GM19043 (cell line): ENCODE measurements around the gene TEPSIN.
"Not testable (repeated sequence)": the region's sequence is repeated elsewhere in the genome, so short reads cannot be mapped to it uniquely, and the experiment has no call there.

Experiments used
- ATAC-seq: cut with Tn5 transposase; IDR thresholded peaks from one replicate; pipeline ENCODE4 v1.9.1; 2021; ENCODE audit warnings: low read depth; ENCODE audit not compliant: unreplicated experiment

The TEPSIN gene

DNA sequence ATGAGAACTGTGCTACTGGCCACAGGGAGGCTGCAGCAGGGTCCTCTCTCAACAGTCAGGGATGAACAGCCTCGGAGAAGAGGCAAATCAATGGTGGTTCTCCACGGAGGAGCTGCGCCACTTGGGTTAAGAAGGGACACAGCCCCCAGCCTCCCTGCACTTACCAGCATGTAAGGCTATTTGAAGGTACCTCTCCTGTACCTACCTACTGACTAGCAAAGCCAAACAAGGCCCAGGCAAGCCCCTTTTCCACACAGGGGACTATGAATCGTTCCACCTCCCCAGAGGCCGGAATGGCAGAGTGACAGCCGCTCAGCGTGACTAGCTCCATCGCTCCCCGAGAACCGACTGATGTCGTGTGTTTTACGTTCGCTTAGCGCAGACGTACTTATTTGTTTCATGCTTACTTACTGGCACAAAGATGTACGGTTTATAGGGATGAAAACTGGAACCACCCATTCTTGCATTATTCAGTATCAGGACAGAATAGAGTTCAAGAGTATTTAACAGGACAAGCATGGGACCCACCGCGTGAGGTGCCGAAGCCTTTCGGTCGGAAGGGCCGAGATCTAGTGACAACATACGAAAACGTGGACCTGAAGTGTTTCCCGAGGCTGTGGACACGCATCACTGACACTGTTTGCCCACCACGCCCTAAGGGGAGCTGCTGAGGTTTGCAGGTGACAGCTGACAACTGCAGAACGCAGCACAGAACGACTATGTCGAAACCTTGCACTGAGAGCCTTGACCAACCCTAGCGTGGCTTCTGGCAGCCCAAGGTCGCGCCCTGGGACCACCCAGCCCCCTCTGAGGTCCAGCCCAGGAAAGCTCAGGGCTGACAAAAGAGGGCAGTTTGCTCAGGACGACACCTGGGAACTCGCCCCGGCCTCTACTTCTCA, 1.0 kb downstream of the TEPSIN start:
- ATAC-seq = no peak

DNA sequence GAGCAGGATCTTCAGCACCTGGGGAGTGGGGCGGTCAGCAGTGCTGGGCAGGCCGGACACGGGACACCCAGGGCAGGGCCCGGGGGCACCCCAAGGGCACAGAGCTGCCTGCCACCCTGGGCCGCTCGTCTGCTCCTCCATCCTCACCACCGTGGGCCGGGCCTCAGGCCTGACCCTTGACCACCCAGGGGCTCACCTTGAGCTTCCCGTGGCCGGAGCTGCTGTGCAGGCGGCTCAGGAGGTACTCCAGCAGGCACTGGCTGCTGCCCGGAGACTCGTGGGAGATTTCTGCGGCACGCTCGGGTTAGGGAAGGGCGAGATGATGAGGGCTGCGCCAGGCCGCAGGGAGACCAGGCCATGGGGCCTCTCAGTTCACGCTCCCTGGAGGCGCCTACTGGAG, 2.1 kb downstream of the TEPSIN start:
- no peak for ATAC-seq

DNA sequence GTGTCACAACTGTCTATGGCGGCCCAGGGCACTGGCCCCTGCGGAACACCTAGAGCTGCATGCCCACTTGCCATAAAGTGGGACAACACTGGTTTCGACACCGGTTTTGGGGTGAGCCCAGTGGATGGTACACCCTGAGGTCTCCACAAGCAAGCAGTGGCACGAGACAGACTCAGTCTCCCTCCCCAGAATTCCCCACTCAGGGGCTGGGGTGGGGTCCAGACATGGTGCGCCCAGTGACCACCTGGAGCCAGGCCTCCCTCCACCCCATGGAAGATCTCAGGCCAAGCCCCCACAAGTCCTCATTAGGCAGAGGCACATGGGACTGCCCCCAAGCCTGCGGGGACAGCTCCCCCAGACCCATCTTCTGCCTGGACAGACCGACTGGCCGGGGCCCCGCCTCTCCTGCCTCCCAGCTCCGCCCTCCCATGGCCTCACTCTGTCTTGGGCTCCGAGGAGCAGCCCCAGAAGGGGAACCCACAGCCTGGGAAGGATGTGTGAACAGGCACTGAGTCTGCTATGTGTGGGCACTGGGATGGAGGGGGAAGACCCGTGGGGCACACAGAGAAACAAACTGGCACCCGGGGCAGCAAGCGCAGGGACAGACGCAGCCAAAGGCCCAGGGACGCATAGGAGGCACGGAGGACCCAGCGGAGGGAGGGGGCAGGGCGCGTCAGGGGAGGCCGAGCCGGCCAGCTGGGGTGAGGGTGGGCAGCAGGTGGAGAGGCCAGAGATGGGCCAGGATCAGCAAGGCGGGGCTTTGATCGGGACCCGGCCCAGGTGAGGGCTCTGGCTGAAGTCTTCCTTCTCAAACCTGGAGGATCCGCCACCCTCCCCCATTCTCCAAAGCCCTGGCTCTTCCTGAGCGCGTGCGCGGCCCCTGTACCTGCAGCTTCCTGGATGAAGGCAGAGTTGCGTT, 2.8 kb downstream of the TEPSIN start:
- ATAC-seq = no peak

DNA sequence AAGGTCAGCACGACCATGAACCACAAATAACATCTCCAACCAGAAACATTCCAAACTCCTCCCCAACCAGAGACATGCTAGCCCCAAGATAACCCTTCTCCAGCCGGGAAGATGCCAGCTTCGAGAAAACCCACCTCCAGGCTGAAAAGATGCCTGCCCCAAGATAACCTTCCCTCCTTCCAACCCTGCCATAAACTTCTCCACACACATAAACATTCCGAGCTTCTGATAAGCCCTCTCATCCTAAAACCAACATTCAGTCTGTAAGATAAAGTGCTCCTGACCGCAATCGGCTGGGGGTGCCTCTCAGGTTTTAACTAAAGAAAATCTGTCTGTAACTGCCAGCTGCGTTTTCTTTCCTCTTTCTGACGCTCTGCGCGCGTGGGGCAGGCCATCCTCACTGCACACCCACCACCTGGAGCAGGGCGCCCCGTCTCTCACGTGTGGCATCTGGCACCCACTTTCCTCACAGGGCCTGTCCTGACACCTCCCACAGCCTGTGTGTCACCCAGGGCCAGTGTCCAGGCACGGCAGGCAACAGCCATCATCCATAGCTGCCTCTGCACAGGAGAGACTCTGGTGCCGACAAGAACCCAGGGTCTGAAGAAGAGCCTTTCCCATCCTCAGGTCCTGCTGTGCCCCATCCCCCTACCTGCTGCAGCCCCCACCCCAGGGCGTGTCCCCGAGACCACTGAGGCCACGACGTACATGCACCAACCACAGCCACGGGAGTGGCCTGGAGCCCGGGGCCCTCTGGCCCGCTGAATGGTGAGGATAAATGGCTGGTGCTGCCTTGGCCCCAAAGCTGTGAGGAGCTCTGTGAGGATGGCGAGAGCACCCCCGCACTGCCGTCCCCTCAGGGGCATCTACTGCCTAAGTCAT, 3.7 kb downstream of the TEPSIN start:
- ATAC-seq = no peak

DNA sequence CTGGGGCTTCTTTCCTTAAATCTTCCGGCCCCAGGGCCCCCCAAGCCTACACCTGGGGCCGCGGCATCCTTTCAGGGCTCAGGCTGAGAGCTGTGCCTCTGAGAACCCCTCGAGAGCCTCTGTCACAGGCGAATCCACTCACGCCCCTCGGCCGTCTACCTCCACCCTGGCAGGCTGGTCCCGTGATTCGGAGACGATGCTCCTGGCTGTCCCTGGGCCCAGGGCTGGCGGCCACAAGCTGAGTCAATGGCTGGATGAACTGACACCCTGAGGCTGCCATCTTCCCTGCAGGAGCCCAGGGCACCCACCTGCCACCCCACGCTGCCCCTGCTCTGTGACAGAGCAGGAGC, 4.4 kb downstream of the TEPSIN start:
- no peak for ATAC-seq

DNA sequence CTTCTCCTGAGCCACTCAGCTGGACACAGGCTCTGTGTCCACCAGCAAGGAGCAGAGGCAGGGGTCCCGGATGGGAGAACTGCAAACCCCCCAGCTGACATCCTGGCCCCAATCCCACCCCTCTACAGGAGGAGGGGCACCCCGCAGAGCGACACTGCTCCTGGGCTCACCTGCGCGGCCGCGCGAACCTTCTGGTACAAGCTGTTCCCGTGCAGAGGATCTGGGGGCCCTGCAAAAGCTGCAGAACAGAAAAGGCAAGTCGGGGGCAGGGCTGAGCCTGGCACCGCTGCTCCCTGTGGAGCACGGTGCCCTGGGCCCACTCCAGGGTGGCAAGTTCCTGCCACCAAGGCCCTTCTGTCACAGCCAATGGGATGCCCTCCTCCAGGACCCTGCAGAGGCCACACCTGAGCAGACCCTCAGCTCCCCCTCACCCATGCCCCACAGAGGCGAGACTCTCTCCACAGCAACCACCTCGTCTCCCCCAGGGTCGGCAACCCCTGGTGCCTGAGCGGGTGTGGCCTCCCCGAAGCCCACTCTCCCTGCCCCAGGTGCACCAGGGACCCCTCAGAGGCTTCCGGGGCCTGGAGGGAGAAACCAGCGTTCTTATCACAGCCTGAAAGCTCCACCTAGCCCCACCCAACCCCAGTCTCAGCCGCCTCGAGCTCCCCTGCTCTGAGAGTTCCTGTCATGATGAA, 4.9 kb downstream of the TEPSIN start:
- no peak for ATAC-seq

DNA sequence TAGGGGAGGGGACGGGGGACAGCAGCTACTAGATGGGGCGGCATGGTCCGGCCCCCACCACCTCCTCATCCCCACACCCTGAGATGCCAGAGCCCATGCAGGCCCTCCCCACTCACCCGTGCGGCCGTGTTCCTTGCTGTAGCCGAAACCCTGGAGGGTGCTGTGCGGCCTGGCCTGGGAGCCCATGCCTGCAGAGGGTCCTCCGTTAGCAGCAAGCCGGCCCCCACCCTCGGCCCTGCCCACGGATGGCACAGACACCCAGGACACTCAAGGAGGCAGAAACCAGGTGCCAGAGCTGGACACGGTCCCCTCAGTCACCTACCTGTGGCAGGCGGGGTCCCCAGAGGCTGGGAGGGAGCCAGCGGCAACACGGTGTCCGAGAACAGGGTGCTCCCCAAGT, 5.5 kb downstream of the TEPSIN start:
- no peak for ATAC-seq

DNA sequence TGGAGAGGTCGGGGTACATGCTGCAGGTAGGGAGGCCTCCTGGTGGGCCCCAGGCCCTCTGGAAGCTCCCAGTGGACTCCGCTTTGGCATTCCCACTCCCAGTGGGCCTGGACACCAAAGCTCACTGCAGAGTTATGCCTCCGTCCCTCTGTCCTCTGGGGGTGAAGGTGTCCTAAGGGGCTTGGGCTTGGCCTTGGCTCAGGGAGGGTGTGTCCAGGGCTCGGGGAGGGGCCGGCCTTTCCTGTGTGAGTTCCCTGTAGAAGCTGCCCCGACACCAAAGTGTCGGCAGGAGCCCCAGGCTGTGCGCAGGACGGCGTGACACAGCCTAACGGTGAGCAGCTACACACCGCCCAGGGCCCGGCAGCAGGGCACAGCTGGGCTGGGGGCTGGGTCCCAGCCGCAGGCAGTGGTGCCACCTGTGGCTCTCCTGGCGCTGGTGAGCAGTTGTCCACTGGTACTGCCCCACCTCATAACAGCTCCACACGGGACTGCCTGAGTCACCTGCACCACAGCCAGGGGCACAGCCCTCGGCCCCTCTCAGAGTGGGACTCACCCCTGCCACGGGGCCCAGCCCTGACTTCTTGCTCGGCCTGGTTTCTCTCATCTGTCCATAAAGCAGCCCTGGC, 6.1 kb downstream of the TEPSIN start:
- no peak for ATAC-seq

DNA sequence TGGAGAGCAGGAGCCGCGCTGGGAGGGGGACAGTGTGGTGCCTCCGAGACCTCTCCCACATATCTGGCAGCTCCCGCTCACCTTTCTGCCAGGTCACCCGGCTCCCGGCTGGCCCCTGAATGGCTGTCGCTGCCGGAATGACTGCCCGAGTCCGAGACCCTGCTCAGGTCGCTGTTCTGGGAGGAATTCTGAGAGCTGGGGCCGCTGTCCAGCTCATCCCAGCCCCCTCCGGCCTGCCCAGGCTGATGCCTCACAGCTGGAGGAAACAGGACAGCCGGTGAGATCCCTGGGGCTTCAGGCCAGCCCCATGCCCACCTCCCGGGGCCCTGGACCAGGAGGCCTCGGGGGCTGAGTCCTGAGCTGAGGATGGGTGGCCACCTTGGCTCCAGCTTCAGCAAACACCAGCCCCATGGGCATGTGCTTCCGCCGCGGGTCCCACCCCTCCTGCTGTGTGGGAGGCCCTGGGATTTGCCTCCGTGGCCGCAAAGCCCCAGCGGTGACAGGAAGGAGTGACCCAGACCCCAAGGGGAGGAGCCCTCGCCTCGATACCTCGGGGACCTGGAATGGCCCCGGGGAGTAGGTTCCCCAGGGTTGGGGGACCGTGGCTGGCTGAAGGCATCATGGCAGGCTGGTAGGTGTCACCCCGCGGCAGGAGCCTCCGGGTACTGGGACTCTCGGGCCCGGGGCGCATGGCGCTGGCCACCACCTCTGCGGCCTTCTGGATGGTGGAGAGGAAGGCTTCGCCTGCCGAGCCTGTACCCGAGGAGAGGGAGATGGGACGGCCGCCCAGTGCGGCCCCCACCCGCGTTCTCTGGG, 6.9 kb downstream of the TEPSIN start:
- ATAC-seq = no peak

DNA sequence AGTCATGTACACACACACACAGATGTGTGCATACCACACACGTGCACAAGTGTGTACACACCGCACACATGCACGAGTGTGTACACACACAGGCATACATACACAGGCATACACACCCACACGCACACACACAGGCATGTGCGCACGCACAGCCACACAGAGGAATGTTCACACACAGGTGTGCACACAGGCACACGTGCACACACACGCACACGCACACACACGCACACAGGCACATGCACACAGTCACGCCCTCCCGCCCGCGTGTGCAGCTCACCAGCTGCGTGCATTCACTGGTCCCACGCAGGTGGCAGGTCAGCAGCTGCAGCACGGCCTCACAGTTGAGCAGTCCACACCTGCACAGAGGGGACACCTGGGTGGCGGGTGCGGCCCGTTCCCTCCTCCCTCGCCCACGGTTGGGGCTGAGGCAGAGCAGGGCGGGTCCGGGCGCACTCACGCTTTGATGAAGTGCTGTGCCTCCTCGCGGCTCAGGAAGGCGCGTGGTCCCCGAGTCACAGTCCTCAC, 7.7 kb downstream of the TEPSIN start:
- no peak for ATAC-seq

DNA sequence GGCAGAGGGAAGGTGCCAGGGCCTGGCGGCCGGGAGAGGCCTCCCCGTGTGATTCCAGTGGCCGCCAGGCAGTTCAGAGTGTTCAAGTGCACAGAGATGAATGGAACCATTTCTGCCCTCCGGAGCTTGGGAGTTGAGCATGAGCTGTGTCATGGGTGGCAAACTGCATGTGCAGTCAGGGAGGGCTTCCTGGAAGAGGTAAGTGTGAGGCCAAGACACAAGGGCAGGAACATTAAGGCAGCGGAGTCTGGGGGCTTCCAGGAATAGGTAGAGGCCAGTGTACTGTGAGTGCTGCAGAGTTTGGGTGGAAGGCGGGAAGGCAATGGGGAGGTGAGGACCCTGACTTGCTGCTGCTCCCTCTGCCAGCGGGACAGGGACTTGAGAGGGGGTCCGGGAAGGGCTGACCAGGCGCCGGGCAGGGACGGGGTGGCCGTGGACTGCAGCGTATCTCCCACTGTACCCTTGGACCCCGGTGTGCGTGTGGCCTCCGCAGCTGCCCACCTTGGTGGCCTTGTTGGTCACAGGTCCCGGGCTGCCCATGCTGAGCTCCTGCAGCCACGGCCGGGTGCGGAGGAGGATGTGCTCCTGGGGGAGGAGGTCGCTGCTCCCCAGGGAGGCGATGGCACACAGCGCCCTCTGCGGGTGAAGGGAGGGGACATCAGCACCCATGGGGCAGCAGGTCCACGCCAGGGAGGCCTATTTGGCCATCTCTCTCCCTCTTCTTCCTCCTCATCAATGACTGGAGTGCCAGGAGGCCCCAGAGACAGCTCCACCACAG, 8.6 kb downstream of the TEPSIN start:
- ATAC-seq = no peak

DNA sequence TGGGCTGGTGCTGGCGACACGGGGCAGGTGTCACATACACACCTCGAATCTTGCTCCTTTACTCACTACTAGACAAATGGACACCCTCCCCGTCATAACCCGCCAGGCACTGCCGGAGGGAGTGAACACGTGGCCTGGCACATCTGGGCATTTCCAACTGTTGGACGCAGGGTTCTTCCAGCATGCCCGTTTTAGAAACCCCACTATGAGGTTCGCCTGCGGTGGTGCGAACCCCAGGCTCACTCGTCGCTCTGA, 9.3 kb downstream of the TEPSIN start:
- ATAC-seq = no peak

DNA sequence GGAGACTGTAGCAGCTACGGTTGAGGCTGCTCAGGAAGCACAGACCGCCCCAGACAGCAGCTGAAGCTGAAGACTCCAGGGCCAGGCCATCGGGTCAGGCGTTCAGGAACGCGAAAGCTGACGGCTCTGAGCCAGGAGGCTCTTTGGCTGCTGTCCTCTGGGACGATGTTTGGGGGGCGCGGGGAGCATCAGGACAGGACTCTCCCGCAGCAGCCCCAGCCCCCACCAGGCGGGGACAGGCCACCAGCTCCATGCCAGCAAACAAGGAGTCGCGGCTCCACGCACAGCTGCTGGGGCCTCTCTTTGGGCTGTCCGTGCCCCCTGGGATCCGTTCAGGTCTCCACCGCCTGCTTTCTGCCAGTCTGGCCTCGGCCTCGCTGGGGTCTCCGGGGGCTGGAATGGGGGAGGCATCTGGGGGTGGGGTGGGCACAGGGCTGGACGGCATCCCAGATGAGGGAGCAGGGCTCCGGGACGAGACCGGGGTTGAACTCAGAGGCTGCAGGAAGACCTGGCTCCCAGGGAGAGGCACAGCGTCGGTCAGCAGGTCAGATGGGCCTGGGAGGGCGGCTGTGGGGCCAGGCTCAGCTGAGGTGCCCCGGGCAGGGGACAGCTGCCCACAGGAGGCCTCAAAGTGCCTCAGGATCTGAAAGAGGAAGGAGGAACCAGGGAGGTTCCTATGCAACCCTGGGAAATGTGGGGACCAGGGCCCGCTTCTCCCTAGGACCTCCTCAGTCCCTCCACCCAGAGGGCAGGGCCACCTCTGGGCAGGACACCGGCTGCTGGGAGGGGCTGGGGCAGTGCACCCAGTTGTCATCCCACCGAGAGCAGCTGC, 9.8 kb downstream of the TEPSIN start:
- no peak for ATAC-seq

DNA sequence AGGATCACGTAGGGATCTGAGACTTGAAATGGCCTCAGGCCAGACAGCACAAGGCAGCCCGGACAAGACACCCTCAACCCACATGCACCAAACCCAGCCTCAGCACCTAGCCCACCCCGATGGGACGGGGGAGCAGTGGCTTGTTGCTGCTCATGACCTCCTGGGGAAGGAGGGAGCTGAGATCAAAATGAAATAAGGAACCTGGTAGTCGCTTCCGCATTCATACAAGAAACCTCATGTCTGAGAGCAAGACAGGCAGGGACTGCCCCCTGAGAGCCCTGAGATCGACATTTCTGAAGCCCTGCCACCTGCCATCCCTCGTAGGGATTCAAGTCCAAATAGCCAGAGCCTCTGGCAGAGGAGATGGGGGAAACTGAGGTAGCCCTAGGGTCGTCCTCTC, 10.4 kb downstream of the TEPSIN start:
- no peak for ATAC-seq

DNA sequence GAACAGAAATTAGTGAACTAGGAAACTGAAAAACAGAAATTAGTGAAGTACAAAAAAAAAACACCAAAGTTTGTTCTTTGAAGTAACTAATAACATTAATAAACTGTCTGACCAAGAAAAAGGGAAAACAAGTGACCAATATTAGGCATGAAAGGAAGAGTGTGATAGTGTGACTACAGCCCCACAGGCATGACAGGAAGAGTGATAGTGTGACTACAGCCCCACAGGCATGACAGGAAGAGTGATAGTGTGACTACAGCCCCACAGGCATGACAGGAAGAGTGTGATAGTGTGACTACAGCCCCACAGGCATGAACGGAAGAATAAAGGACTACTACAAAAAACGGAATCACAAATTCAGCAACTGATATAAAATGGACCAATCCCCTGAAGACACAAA, 11.2 kb downstream of the TEPSIN start:
- ATAC-seq = not testable (repeated sequence)

DNA sequence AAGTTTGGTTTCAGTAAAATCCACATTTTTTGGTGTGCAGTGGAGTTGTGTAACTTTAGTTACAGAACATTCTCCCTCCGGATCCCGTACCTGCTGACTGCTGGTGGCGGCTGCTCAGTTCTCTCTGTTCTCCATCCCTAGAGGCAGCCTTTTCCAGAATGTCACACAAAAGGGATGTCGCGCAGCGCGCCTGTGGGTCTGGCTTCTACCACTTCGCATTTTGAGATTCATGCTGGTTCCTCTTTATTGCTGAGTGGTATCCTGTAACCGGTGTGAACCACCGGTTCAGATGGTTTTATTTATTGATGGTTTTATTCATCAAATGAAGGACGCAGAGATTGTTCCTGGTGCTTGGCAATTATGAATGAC, 15.1 kb downstream of the TEPSIN start:
- no peak for ATAC-seq
